MM.1S (cell line): ENCODE results near the gene NAA20.

Source experiments
- CTCF ChIP-seq: fragments of 300-600 bp; sonication (generic); IDR thresholded peaks from 2 replicates; pipeline ENCODE4 v1.5.1; 2016; ENCODE audit warnings: antibody characterized with exemption, low read length, mixed read lengths
- EZH2 ChIP-seq: fragments of 300-600 bp; sonication (generic); optimal IDR thresholded peaks from 2 replicates; pipeline ENCODE3; 2017; ENCODE audit warnings: low read depth, mild to moderate bottlenecking, antibody characterized with exemption, low read length, mixed read lengths

- no peak for TF ChIP-seq EZH2
- no peak for TF ChIP-seq CTCF
Observed at GRCh38 chr20:19971116-19971515, 46.0 kb upstream of the NAA20 start.
